ENCODE results near the gene ARPC1B.

ARPC1B gene

DNA sequence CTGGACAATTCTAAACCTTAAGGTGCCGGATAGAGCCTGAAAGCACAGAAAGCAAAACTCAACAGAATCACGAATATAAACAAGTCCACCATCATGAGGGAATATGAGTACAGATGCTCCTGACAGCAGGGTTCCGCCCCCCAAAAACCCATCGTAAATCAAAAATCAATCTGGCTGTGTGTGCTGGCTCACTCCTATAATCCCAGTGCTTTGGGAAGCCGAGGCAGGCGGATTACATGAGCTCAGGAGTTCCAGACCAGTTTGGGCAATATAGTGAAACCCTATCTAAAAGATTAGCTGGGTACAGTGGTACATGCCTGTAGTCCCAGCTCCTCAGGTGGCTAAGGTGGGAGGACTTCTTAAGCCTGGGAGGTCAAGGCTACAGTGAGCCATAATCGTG, 46.5 kb downstream of the ARPC1B start:
- no peak overlapping the region for H3K4me3 ChIP-seq

DNA sequence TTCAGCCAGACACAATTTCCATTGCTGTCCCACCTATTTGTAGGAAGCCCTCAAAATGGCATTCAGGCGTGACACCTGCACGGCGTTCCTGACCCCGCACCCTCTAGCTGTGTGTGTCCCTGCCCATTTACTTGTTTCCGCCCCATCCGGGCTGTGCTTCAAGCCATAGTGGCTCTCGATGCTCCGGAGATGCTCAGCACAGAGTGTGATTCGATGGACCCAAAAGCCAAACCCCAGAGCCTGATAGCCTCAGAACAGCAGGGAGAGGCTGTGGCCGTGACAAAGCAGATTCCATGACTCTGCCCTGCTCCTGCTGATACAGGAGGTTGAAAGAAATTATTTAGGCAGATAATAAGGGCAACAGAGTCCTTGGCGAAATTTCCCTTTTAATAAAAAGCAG, 47.7 kb downstream of the ARPC1B start:
- TF ChIP-seq, protein P1, sequence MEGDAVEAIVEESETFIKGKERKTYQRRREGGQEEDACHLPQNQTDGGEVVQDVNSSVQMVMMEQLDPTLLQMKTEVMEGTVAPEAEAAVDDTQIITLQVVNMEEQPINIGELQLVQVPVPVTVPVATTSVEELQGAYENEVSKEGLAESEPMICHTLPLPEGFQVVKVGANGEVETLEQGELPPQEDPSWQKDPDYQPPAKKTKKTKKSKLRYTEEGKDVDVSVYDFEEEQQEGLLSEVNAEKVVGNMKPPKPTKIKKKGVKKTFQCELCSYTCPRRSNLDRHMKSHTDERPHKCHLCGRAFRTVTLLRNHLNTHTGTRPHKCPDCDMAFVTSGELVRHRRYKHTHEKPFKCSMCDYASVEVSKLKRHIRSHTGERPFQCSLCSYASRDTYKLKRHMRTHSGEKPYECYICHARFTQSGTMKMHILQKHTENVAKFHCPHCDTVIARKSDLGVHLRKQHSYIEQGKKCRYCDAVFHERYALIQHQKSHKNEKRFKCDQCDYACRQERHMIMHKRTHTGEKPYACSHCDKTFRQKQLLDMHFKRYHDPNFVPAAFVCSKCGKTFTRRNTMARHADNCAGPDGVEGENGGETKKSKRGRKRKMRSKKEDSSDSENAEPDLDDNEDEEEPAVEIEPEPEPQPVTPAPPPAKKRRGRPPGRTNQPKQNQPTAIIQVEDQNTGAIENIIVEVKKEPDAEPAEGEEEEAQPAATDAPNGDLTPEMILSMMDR (IDR thresholded peaks at IDR 0.05) = no peak
- intact Hi-C loops (cut with DNase I; ENCODE audit: low total_unique reads) = no loop called here
- no peak overlapping the region for H3K27ac ChIP-seq
- H3K4me3 ChIP-seq = no peak overlapping the region
- no peak for DNase-seq
- peaks cover 58 to 97% (median 60%) of the 10 kb centered on the region in 3 donors for H3K36me3 ChIP-seq
- no peaks in the 10 kb centered on the region for H3K27me3 ChIP-seq
- H3K4me1 ChIP-seq = no peaks in the 10 kb centered on the region
- H3K9me3 ChIP-seq = no peaks in the 10 kb centered on the region

More for the DNA sequence above, 46.5 kb downstream of the ARPC1B start:
- H3K27ac ChIP-seq = no peak overlapping the region
- no peaks in the 10 kb centered on the region for H3K27me3 ChIP-seq
- no peaks in the 10 kb centered on the region for H3K4me1 ChIP-seq
- intact Hi-C loops (cut with DNase I; ENCODE audit: low total_unique reads) = no loop called here
- no peak for DNase-seq
- H3K9me3 ChIP-seq = no peaks in the 10 kb centered on the region
- TF ChIP-seq, protein P1 (IDR thresholded peaks at IDR 0.05) = no peak
- peaks cover 69 to 99% (median 72%) of the 10 kb centered on the region in 3 donors for H3K36me3 ChIP-seq

DNA sequence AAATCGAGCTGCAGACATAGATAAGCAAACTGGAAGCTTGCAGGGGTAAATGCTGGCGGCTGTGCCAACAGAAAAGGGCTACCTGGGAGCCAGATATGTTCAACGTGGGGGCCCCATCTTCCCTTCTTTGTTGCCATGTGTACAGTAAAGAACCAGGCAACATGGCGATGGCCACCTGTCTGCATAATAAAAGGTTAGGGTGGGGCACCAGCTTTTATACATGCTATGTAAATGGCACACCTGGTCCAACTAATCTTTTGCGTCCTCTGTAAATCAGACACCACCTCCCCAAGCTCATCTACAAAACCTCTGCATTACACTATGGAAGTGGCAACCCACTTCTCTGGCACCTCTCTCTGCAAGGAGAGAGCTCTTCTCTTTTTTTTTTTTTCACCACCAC, 48.1 kb downstream of the ARPC1B start:
- Histone ChIP-seq H3K36me3 (peaks cover 53 to 95% (median 56%) of the 10 kb centered on the region in 3 donors), H3K4me3 (no peak overlapping the region), H3K9me3 (no peaks in the 10 kb centered on the region), H3K4me1 (no peaks in the 10 kb centered on the region), H3K27me3 (no peaks in the 10 kb centered on the region), H3K27ac (no peak overlapping the region)
- TF ChIP-seq, protein P1 (IDR thresholded peaks at IDR 0.05) = no peak
- intact Hi-C loops (cut with DNase I; ENCODE audit: low total_unique reads) = no loop called here
- no peak for DNase-seq

DNA sequence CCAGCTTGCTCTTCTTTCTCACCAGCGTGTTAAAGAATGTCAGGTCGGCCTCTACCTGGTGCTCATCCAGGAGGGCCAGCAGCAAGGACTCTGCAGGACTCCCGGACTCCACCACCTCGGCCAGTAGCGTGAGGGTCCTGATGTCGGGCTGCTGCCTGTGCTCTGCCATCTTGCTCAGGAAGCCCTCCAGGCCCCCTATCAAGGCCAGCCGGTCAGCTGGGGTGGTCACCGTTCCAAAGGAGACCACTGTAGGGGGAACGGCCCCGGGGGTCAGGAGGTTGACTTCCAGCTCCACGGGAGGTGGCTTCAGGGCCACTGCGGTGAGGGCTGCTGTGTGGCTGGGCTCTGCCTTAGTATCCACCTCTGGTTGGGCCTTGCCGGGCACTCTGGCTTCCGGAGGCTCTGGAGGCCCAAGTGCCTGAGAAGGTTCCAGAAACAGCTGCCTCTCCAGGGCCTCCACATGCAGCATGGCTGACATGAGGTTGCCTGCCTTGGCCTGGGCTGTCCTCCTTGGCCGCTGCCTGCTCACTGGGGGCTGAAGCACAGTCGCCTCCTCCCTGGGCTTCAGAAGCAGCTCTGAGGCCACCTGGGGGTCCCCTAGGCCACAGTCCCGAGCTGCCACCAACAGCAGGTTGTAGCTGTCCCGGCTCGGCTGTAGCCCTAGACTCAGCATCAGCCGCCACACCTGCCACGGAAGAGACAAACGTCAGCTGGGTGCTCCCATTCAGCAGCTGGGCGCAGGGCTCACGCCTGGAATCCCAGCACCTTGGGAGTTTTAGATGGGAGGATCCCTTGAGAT, 50.6 kb downstream of the ARPC1B start:
- no peak for DNase-seq
- H3K27ac ChIP-seq = no peak overlapping the region
- intact Hi-C loops (cut with DNase I; ENCODE audit: low total_unique reads) = no loop called here

DNA sequence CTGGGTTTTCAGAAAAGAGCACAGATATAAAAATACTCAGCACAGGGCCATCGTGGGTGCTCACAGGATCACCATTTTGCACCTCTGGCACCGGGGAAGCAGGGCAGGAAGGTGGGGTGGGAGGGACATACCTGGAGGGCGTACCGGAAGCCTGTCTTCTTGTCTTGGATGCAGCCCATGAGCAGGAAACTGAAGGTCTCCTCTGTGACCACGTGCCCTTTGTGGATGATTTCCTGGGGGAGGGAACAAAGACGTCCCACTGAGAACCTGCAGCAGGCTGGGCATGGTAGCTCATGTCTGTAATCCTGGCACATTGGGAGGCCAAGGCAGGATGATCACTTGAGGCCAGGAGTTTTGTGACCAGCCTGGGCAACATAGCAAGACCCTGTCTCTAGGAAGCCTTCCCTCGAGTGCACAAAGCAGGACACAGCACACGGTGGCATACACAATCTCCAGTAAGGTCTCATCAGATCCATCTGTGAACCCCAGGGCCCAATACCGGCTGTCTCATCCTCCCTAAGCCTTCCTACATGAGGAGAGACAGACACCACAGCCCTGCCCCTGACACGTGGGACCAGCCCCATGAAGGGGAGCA, 54.5 kb downstream of the ARPC1B start:
- H3K4me3 ChIP-seq = no peak overlapping the region
- H3K4me1 ChIP-seq = no peaks in the 10 kb centered on the region
- H3K36me3 ChIP-seq = peaks cover 38 to 95% (median 60%) of the 10 kb centered on the region in 3 donors
- intact Hi-C loops (cut with DNase I; ENCODE audit: low total_unique reads) = no loop called here
- H3K9me3 ChIP-seq = no peaks in the 10 kb centered on the region
- no peak overlapping the region for H3K27ac ChIP-seq
- TF ChIP-seq, protein P1 (IDR thresholded peaks at IDR 0.05) = no peak
- no peaks in the 10 kb centered on the region for H3K27me3 ChIP-seq
- no peak for DNase-seq

More for the DNA sequence above, 50.6 kb downstream of the ARPC1B start:
- H3K4me3 ChIP-seq = no peak overlapping the region
- no peaks in the 10 kb centered on the region for H3K9me3 ChIP-seq
- H3K36me3 ChIP-seq = peaks cover 39 to 94% (median 48%) of the 10 kb centered on the region in 3 donors
- no peaks in the 10 kb centered on the region for H3K4me1 ChIP-seq
- TF ChIP-seq, protein P1 (IDR thresholded peaks at IDR 0.05) = no peak
- H3K27me3 ChIP-seq = no peaks in the 10 kb centered on the region
